ENCODE measurements around the gene IL12RB1.
A peak's percentile ranks its signal among the peaks of the same experiment; 100 is the strongest.
"Not testable (repeated sequence)": the region's sequence is repeated elsewhere in the genome, so short reads cannot be mapped to it uniquely, and the experiment has no call there.

IL12RB1 gene

DNA sequence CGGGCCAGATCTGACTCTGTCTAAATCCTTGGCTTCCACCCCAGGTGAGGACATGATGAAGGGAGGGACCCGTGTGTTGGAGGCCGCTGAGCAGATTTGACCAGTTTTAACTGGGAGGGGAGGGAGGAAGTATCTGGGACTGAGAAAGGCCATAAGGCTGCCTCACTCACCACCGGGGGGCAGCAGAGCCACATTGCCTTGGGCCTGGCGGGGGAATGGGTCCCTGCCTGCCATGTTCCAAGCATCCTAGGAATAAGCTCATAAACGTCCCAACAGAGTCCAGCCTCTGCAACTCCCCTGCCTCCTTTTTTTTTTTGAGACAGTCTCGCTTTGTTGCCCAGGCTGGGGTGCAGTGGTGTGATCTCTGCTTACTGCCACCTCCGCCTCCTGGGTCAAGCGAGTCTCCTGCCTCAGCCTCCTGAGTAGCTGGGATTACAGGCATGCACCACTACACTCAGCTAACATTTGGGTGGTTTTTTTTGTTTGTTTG, 26.3 kb upstream of the IL12RB1 start:
- peak; percentile 77 for DNase-seq (ENCODE audit: low spot score)

DNA sequence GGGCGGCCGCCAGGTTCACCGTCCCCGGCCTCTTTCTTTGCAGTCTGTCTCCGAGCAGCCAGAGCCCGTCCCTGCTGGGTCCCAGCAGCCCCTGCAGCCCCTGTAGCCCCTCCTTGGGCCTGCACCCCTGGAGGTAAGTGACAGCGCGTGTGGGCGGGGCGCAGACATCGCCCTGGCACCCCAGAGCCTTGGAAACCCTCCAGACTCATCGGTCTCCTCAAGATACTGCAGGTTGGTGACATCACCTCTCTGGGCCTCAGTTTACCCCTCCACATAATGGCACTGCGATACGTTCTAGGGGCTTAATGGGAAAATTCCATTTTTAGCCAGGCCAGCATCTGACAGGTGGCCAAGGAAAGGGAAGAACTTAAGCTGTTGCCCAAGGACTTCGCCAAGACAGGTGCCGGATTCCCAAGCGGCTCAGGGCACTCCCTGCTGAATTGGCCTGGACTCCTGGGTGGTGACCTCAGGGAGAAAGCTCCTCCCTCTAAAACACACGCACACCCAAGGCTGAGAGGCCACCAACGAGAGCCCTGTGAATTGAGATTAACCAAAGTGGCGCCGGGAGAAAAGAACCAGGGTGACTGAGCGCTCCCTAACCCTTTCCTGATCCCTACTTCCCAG, 24.0 kb upstream of the IL12RB1 start:
- DNase-seq (ENCODE audit: low spot score): no peak

DNA sequence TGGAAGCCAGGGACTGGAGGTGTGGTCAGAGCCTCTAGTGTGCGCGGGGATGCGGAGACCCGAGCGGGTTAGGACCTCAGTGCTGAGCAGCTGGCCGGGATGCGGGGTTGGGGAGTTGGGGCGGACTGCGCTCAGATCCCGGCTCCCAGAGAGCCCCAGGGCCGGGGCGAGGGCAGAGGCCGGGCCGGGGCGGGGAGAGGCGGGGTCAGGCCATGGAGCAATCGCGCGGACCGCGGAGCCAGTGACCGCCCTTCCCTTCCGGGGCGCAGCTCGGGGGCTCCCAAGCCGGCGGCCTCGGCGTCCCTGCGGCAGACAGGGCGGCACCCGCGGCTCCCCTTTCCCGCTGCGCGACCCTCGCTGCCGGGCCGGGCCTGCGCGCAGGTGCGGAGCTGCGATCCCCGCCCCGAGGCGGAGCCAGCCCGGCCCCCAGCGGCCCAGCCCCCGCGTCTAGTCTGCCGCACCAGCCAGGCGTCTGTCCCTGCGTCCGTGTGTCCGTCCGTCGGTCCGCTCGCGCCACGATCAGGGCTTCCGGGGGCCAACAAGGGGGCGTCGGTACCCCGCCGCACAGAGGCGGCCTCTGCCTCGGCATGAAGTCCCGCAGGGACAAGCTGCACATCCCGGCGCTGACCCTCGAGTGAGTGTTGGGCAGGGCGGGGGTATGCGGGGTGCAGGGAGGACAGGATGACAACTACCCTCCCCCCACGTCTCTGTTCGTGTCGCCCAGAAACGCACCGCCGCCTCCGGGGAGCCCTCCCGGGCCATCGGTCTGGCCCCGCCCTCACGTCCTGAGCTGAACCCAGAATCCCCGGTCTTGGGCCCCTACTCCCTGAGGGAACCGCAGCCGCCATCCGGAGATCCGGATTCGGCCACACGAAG, 23.2 kb upstream of the IL12RB1 start:
- no peak for DNase-seq (ENCODE audit: low spot score)

DNA sequence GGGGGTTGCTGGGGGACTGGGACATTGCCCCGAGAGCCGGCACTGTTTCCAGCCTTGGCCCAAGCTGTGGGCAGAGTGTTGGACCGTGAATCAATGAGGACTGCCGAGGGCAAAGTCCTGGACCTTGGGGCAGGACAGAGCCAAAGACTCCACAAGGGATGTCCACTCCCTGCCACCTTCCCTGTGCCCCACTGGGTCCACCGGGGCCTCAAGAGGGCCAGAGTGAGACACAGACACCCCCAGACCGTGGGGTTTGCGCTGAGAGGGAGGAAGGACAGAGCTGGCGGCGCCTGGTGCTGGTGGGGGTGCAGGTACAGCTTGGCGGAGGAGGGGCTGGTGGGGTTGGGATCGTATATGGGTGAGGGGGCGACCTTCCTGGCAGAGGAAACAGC, 22.6 kb upstream of the IL12RB1 start:
- DNase-seq (ENCODE audit: low spot score): no peak

DNA sequence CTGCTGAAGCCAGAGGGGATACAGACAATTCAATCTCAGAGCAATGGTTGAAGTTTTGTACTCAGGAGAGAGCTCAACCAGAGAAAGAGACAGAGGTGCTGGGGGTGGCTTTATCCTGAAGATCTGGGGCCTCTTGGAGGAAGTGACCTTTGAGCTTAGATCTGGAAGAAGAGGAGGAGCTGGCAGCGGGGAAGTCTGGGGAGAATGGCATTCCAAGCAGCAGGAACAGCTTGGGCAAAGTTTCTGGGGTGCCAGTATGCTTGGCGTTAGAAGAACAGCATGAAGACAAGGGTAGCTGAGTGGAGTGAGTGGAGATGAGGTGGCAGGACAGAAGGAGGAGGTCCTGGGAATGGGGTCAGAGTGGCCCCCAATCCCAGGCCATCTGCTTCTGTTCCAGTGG, 22.2 kb upstream of the IL12RB1 start:
- no peak for DNase-seq (ENCODE audit: low spot score)

DNA sequence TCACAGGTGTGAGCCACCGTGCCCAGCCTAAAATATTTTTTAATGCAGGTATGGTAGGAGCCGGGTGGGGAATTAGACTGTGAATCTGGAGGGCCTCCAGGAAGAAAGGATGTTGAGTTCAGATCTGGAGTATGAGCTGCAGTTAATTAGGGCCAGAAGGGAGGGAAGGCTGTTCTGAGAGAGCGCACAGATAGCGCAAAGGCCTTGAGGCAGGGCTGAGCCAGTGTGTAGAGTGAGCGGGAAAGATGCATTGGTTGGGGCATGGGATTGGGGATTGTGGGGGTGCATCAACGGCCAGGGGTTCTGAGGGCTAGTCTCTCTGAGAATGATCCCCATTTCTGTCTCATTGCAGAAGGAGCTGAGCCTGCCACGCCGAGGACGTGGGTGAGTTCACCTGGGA, 20.5 kb upstream of the IL12RB1 start:
- no peak for DNase-seq (ENCODE audit: low spot score)

DNA sequence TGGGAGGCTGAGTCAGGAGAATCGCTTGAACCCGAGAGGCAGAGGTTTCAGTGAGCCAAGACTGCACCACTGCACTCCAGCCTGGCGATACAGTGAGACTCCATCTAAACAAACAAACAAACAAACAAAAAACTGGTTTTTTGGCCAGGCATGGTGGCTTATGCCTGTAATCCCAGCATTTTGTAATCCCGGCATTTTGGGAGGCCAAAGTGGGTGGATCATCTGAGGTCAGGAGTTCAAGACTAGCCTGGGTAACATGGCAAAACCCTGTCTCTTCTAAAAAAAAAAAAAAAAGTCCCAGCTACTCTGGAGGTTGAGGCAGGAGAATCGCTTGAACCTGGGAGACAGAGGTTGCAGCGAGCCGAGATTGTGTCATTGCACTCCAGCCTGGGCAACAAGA, 18.5 kb upstream of the IL12RB1 start:
- not testable (repeated sequence) for DNase-seq (ENCODE audit: low spot score)

DNA sequence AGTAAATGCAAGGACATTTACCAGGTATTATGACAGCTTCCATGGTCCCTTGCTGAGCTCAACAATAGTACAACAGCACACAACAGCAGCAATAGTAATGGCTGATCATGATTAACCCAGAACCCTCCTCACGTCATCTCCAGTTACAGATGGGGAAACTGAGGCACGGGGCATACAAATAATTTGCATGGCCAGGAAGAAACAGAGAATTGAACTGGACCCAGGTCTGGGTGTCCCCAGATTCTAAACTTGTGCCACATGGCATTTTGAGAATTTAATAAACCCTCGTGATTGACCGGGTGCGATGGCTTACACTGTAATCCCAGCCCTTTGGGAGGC, 18.0 kb upstream of the IL12RB1 start:
- DNase-seq (ENCODE audit: low spot score): no peak

DNA sequence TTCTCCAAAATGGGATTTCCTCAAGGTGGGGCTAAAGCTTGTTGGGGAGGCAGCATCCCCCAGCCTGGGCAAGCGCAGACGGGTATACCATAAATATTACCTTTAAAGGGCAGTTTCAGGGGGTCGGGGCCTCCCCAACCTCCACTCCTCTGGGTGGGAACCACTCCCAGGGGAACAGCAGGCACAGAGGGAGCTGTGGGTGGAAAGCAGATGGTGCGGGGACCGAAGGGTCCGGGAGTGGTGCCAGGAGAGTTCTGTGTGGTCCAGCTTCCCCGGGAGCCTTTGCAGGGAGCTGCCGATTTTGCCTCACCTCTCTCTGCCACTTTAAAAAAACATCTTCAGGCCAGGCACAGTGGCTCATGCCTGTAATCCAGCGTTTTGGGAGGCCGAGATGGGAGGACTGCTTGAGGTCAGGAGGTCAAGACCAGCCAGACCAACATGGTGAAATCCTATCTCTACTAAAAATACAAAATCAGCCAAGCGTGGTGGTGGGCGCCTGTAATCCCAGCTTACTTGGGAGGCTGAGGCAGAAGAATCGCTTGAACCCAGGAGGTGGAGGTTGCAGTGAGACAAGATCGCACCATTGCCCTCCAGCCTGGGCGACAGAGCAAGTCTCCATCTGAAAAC, 16.3 kb upstream of the IL12RB1 start:
- DNase-seq (ENCODE audit: low spot score): no peak

DNA sequence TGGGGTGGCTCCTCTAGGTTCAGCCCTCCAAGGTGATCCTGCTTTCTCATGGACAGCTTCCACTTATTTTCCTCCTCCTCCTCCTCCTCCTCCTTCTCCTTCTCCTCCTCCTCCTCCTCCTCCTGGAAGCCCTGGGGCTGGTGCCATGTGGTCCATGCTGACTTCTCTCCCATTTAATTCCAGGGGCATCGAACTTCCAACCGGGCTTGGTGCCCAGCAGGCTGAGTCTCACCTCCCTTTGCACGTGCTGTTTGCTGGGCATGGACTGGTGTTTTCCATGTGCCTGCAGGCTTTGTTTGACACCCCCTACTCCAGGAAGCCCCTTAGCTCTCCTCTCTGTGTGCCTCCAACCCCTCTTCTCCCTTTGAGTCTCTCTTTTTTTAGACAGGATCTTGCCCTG, 14.5 kb upstream of the IL12RB1 start:
- no peak for DNase-seq (ENCODE audit: low spot score)

DNA sequence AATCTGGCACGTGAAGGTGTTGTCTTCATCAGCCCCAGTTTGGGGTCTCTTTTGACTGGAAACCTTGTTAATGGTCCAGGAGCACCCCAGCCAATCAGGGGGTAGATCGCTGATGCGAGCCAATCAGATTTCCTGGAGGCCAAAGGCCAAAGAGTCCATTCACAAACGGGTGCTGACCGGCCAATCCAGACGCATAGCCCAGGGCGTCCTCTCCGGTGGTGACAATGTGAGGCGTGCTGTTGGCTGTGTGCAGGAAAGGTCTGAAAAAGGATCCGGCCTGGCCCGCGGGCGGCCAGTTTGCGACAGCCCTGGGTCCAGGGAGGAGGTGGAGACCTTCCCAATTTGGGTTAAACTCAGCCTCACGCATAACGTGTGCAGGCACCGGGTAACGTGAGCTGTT, 14.0 kb upstream of the IL12RB1 start:
- DNase-seq (ENCODE audit: low spot score): no peak

DNA sequence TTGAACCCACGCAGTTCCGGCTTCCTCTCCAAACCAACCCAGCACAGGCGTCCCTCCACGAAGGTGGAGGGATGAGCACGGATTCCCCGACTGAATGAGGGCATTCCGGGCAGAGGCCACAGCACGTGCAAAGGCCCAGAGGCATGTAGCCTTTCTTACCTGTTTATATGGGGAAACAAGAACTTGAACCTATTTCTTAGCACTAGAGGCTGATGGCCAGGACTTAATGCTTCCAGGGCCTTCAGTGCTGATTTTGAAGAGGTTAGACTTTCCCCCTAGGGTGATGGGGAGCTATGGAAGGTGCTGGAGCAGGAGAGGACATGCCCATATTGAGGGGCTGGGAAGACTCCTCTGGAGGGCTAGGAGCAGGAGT, 12.9 kb upstream of the IL12RB1 start:
- DNase-seq (ENCODE audit: low spot score): no peak

DNA sequence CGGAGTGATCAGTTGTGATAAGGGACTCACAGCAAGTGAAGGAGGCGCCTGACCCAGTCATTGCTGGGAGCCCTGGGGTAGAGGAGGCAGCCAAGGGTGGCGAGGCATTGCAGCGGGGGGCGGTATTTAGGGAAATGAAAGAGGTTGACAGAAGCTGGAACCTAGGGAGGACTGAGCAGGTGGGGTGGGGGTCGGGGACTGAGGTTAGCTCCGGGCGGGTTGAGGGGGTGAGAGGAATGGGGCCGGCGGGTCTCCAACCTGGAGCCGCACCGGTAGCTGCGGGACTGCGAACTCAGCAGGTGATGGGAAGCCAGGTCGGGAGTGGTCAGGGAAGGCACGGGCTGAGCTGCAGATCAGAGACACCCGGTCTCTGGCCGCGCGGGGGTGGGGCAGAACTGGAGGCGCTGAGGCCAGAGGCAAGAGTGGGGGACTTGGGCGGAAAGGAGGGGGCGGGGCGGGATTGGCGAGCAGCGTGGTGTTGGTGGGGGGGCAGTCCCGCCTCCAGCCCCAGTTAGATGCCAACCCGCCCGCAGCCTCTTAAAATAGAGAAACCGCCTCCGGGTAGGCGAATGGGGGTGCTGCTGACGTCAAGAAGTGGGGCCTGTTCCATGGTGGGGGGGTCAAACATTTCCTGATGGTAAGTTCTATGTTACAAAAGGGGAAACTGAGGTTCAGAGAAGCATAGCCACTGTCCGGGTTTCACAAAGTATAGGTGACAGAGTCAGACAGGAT, 12.3 kb upstream of the IL12RB1 start:
- DNase-seq (ENCODE audit: low spot score): no peak

DNA sequence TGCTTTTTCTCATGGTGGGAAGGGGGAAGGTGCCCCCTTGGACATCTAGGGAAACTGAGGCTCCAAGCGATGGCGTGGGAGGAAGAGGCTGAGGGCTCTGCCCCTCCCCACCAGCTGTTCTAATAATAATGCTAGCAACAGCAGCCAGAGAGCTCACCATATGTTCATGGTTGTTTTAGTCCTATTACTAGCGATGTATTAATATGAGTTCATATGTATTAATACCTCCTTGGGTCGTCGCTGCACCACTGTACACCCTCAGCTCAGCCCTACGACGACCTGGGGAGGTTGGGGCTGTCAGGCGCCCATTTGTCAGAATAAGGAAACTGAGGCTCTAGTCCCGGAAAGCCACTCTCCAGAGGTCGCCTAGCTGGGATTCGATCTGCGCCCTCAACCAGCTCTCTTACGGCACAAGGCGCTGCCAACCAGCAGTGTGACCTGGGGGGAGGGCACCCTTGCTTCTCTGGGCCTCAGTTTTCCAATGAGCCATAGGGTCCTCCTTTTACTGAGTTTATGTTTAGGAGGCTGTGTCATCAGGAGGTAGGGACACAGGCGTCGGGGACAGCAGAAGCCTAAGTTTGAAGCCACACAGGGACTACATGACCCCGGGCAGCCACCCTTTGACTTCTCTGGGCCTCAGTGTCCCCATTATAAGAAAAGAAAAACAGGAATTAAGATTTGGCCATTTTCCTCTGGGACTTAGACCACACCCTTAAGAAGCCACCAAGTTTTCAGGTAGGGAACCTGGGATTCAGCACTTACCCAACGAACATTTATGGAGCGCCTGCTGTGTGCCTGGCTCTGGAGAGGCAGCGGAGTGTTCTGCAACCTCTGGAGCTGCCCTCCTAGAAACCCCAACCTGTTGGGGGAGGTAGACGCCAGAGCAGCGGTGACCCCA, 11.5 kb upstream of the IL12RB1 start:
- no peak for DNase-seq (ENCODE audit: low spot score)

DNA sequence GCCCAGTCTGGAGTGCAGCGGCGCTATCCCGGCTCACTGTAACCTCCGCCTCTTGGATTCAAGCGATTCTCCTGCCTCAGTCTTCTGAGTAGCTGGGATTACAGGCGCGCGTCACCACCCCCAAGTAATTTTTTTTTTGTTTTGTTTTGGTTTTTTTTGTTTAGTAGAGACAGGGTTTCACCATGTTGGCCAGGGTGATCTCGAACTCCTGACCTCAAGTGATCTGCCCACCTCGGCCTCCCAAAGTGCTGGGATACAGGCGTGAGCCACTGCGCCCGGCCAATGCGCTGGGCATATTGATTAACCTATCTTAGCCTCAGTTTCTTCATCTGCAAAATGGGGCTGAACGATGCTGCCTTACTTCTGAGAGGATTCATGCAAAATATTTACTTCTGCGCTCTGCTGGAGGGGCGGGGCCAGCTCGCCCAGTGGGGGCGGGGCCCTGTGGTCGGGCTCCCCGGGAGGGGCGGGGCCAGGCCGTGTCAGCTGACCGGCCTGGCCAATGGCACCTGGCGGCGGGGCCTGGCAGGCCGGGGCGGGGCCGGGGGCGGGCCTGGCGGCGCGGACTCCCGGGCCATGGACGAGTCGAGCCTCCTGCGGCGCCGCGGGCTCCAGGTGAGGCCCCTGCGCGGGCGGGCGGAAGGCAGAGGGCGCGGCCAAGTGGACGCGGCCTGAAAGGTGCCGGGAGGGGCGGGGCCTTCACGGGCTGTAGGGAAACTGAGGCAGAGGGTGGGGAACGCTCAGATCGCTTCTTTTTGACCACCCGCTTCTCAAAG, 10.7 kb upstream of the IL12RB1 start, which contains the start of gene MAST3:
Gene MAST3 (plus strand): TSS at position 562 of the 776 bp plus-strand sequence. CDS start 15 bp downstream, at position 577.
- peak; percentile 94 for DNase-seq (ENCODE audit: low spot score)

DNA sequence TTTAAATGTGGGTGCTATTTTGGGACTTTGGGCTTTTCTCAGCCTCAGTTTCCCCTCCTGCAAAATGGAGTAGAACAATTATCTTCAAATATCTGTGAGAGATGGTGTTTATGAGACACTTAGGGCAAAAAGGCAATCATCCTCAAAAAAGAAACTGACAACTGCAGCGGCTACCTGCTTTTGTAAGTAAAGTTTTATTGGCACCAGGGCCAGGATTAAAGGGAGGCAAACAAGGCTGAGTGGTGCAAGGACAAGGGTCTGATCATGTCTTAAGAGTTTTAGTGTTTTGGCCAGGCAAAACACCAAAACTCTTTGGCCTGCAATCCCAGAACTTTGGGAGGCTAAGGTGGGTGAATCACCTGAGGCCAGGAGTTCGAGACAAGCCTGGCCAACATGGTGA, 9.5 kb upstream of the IL12RB1 start:
- DNase-seq (ENCODE audit: low spot score): no peak

DNA sequence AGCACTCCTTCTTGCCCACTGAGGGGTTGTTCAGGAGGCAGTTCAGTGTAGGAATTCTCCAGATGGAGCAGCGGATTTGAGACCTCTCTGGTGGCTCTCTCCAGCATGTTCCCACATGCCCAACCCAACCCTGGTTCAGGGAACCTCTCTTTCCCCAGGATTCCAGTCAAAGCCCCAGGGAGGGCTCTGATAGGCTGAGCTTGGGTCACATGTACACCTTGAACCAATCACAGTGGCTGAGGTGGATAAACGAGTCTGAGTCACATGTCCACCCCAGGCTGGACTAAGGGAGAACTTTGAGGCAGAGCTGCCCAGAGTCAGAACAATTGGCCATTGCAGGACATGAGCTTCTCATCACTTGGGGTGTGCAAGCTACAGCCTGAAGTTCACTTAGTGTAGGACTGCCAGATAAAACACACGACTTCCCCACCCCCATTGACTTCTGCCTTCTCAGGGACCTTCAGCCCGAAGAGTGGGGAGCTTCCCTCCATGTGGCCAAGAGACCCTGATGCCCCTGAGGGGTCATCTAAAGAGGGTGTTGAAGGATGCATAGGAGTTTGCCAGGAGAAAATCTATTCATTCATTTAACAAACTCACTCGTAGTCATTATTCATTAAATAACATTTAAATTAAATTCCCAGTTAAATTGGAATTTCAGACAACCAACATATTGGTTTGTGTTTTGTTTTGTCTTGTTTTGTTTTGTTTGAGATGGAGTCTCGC, 6.9 kb upstream of the IL12RB1 start:
- no peak for DNase-seq (ENCODE audit: low spot score)

DNA sequence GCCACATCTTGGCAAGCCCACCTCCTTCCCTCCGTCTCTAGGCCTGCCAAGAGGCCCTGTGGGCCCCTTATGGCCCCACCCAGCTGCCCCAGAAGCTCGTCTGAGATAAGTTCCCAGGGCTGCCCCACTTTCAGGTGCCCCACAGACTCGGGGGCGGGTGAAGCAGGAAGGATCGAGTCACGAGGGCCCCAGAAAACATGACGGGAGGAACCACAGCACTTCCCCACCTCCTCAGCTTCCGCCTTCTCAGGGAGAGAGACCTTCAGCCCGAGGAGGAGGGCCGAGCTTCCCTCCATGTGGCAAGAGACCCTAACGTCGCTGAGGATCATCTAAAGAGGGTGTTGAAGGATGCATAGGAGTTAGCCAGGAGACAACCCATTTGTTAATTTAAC, 4.5 kb upstream of the IL12RB1 start:
- peak; percentile 90 for DNase-seq (ENCODE audit: low spot score)

DNA sequence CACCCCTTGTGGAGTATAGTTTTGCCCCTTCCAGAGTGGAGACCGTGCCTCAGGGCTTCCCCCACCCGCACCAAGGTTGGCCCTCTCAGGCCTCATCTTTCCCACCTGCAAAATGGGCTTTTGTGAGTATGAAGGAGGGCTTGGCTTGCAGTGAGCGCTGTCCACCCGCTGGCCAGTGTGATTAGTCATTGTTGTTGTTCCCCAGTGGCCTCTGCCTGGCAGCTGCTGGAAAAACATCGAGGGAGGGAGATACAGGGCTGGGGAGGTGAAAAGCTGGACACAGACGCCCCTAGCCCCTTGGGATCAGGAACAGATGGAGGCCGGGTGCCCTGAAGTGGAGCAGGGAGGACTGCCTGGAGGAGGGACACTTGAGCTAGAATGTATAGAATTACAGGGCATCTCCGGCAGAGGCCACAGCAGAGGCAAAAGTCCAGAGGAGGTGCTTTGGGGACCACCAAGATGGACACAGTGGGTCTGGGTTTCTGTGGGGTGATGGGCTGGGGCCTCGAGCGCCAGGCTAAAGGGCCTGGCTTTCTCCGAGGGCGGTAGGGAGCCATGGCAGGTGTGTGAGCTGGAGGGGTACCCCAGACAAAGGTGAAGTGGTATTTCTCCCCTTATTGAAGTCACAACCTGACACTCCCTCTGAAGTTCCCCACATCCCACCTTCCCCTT, 3.9 kb upstream of the IL12RB1 start:
- DNase-seq (ENCODE audit: low spot score): no peak
